Stimulated activated memory B cell treated with anti-CD40 and anti-IgM and Interleukin-4, amounts not matched to agents 10 μg/mL and 1 μg/mL and 100 μg/mL, for 72 hours (primary cell): Measurements from ENCODE around the gene FBXO2.

Source experiments
- ATAC-seq: fragments of 150-1000 bp; cut with Tn5 transposase; 2 replicates; pipeline ENCODE4 v1.10.0; 2021
- H3K27ac Mint-ChIP-seq: one replicate; pipeline ENCODE4 v1.8.0; 2022; ENCODE audit warnings: mild to moderate bottlenecking, mixed read lengths
- H3K27me3 Mint-ChIP-seq: one replicate; pipeline ENCODE4 v1.8.0; 2022; ENCODE audit warnings: mixed read lengths
- H3K36me3 Mint-ChIP-seq: one replicate; pipeline ENCODE4 v1.8.0; 2022; ENCODE audit warnings: mixed read lengths
- H3K4me1 Mint-ChIP-seq: one replicate; pipeline ENCODE4 v1.8.0; 2022; ENCODE audit warnings: mixed read lengths
- H3K4me3 Mint-ChIP-seq: one replicate; pipeline ENCODE4 v1.8.0; 2022; ENCODE audit warnings: mild to moderate bottlenecking, moderate library complexity, mixed read lengths
- H3K9me3 Mint-ChIP-seq: one replicate; pipeline ENCODE4 v1.8.0; 2022; ENCODE audit warnings: mixed read lengths

Gene FBXO2

GRCh38 chr1:11690397-11691301, 36.4 kb upstream of the FBXO2 start:
- Mint-ChIP-seq H3K9me3 (no peaks in the 10 kb centered on the region), H3K36me3 (no peaks in the 10 kb centered on the region), H3K4me1 (peaks cover 27% of the 10 kb centered on the region), H3K4me3 (peak overlapping the region; percentile 62), H3K27ac (no peak overlapping the region), H3K27me3 (peaks cover 72% of the 10 kb centered on the region)
- ATAC-seq = no peak

- peaks cover 71% of the 10 kb centered on the region for H3K27me3 Mint-ChIP-seq
- no peak for ATAC-seq
- no peaks in the 10 kb centered on the region for H3K36me3 Mint-ChIP-seq
- no peak overlapping the region for H3K27ac Mint-ChIP-seq
- no peaks in the 10 kb centered on the region for H3K9me3 Mint-ChIP-seq
- H3K4me1 Mint-ChIP-seq = peaks cover 37% of the 10 kb centered on the region
- no peak overlapping the region for H3K4me3 Mint-ChIP-seq
Measured at GRCh38 chr1:11688506-11688905, 34.3 kb upstream of the FBXO2 start.

GRCh38 chr1:11685210-11685752, 31.1 kb upstream of the FBXO2 start:
- peaks cover 19% of the 10 kb centered on the region for H3K4me1 Mint-ChIP-seq
- no peaks in the 10 kb centered on the region for H3K9me3 Mint-ChIP-seq
- no peak overlapping the region for H3K4me3 Mint-ChIP-seq
- ATAC-seq = no peak
- peaks cover 43% of the 10 kb centered on the region for H3K27me3 Mint-ChIP-seq
- no peak overlapping the region for H3K27ac Mint-ChIP-seq
- no peaks in the 10 kb centered on the region for H3K36me3 Mint-ChIP-seq

- no peaks in the 10 kb centered on the region for H3K36me3 Mint-ChIP-seq
- peaks cover 25% of the 10 kb centered on the region for H3K4me1 Mint-ChIP-seq
- no peak for ATAC-seq
- H3K27me3 Mint-ChIP-seq = peaks cover 33% of the 10 kb centered on the region
- no peak overlapping the region for H3K27ac Mint-ChIP-seq
- H3K4me3 Mint-ChIP-seq = no peak overlapping the region
- H3K9me3 Mint-ChIP-seq = no peaks in the 10 kb centered on the region
Measured at GRCh38 chr1:11684070-11684469, 29.8 kb upstream of the FBXO2 start.

GRCh38 chr1:11682799-11683198, 28.6 kb upstream of the FBXO2 start:
- Mint-ChIP-seq H3K27me3 (peaks cover 20% of the 10 kb centered on the region), H3K4me3 (no peak overlapping the region), H3K27ac (no peak overlapping the region)

GRCh38 chr1:11682287-11682771, 28.1 kb upstream of the FBXO2 start:
- Mint-ChIP-seq H3K27ac (no peak overlapping the region), H3K36me3 (no peaks in the 10 kb centered on the region), H3K4me3 (no peak overlapping the region), H3K4me1 (peaks cover 36% of the 10 kb centered on the region), H3K27me3 (peaks cover 15% of the 10 kb centered on the region), H3K9me3 (no peaks in the 10 kb centered on the region)
- no peak for ATAC-seq

More at GRCh38 chr1:11682799-11683198, 28.6 kb upstream of the FBXO2 start:
- Mint-ChIP-seq H3K36me3 (no peaks in the 10 kb centered on the region), H3K4me1 (peaks cover 36% of the 10 kb centered on the region), H3K9me3 (no peaks in the 10 kb centered on the region)
- ATAC-seq = no peak

GRCh38 chr1:11681071-11681771, 27.0 kb upstream of the FBXO2 start, which contains the start of gene MAD2L2:
Gene MAD2L2, minus strand, starts transcription at chr1:11681148. Its CDS starts 547 bp downstream, at chr1:11680601.
- Mint-ChIP-seq H3K27ac (peak within 1 kb of the TSS; percentile 79), H3K4me1 (peaks cover 36% of the 10 kb centered on the region), H3K36me3 (no peaks in the 10 kb centered on the region), H3K9me3 (no peaks in the 10 kb centered on the region), H3K27me3 (peaks cover 13% of the 10 kb centered on the region), H3K4me3 (peak within 1 kb of the TSS; percentile 94)
- ATAC-seq = peak; percentile 96

- Mint-ChIP-seq H3K4me1 (peaks cover 36% of the 10 kb centered on the region), H3K36me3 (peaks cover 5% of the 10 kb centered on the region), H3K9me3 (no peaks in the 10 kb centered on the region), H3K4me3 (peak overlapping the region; percentile 94), H3K27me3 (peaks cover 13% of the 10 kb centered on the region), H3K27ac (peak overlapping the region; percentile 79)
- ATAC-seq = peak; percentile 48
Measured at GRCh38 chr1:11680270-11681070, 26.2 kb upstream of the FBXO2 start.

- H3K4me3 Mint-ChIP-seq = no peak overlapping the region
- H3K27ac Mint-ChIP-seq = no peak overlapping the region
- H3K9me3 Mint-ChIP-seq = no peaks in the 10 kb centered on the region
- peaks cover 15% of the 10 kb centered on the region for H3K36me3 Mint-ChIP-seq
- ATAC-seq = no peak
- no peaks in the 10 kb centered on the region for H3K27me3 Mint-ChIP-seq
- H3K4me1 Mint-ChIP-seq = peaks cover 25% of the 10 kb centered on the region
Measured at GRCh38 chr1:11678442-11678841, 24.2 kb upstream of the FBXO2 start.

GRCh38 chr1:11676386-11677103, 22.3 kb upstream of the FBXO2 start:
- ATAC-seq = no peak
- Mint-ChIP-seq H3K9me3 (no peaks in the 10 kb centered on the region), H3K36me3 (peaks cover 19% of the 10 kb centered on the region), H3K4me3 (no peak overlapping the region), H3K27me3 (no peaks in the 10 kb centered on the region), H3K4me1 (peaks cover 25% of the 10 kb centered on the region), H3K27ac (no peak overlapping the region)

GRCh38 chr1:11675325-11675724, 21.1 kb upstream of the FBXO2 start:
- Mint-ChIP-seq H3K9me3 (no peaks in the 10 kb centered on the region), H3K4me3 (no peak overlapping the region), H3K27me3 (no peaks in the 10 kb centered on the region), H3K36me3 (peaks cover 20% of the 10 kb centered on the region), H3K4me1 (peaks cover 32% of the 10 kb centered on the region), H3K27ac (no peak overlapping the region)
- ATAC-seq = no peak

- H3K4me3 Mint-ChIP-seq = no peak overlapping the region
- peaks cover 23% of the 10 kb centered on the region for H3K36me3 Mint-ChIP-seq
- no peak for ATAC-seq
- no peaks in the 10 kb centered on the region for H3K27me3 Mint-ChIP-seq
- H3K9me3 Mint-ChIP-seq = no peaks in the 10 kb centered on the region
- H3K4me1 Mint-ChIP-seq = peaks cover 26% of the 10 kb centered on the region
- H3K27ac Mint-ChIP-seq = no peak overlapping the region
Measured at GRCh38 chr1:11674488-11674887, 20.3 kb upstream of the FBXO2 start.

GRCh38 chr1:11673089-11673769, 19.0 kb upstream of the FBXO2 start:
- Mint-ChIP-seq H3K27ac (no peak overlapping the region), H3K27me3 (no peaks in the 10 kb centered on the region), H3K36me3 (peaks cover 29% of the 10 kb centered on the region), H3K4me3 (no peak overlapping the region), H3K9me3 (no peaks in the 10 kb centered on the region), H3K4me1 (peaks cover 25% of the 10 kb centered on the region)
- ATAC-seq = no peak
